T-helper 17 cell (primary cell): ENCODE measurements around the gene MAPKAPK3. TPM values are rescaled to one million over a fixed set of nuclear protein-coding genes. Genes with fewer than 3 reads are reported as not detected.

Source experiments
- ATAC-seq: fragments of 150-1000 bp; cut with Tn5 transposase; 2 replicates; pipeline ENCODE4 v1.10.0; 2021; ENCODE audit warnings: mild to moderate bottlenecking, moderate library complexity
- DNase-seq, 3 donors: peaks; one replicate each; pipeline versions ENCODE4 v3.0.0 to v3.0.0-alpha.2; 2020 to 2021
- H3K9me3 ChIP-seq: one replicate; pipeline ENCODE4 v1.7.0; 2013; ENCODE audit warnings: low read length, mild to moderate bottlenecking; ENCODE audit not compliant: control insufficient read depth, poor library complexity, severe bottlenecking
- H3K27ac Mint-ChIP-seq: one replicate; pipeline ENCODE4 v1.8.0; 2022; ENCODE audit warnings: mild to moderate bottlenecking, moderate library complexity, mixed read lengths
- H3K27me3 Mint-ChIP-seq: one replicate; pipeline ENCODE4 v1.8.0; 2022; ENCODE audit warnings: mixed read lengths
- H3K36me3 Mint-ChIP-seq: one replicate; pipeline ENCODE4 v1.8.0; 2022; ENCODE audit warnings: low read depth, mixed read lengths
- H3K4me1 Mint-ChIP-seq: one replicate; pipeline ENCODE4 v1.8.0; 2022; ENCODE audit warnings: mild to moderate bottlenecking, mixed read lengths
- H3K4me3 Mint-ChIP-seq: one replicate; pipeline ENCODE4 v1.8.0; 2022; ENCODE audit warnings: mild to moderate bottlenecking, moderate library complexity, mixed read lengths
- total RNA-seq, 4 donors: library from RNA in 2 of 4; stranded (reverse) in 2 of 4; gene quantifications; one replicate each; pipeline ENCODE4 v1.2.3 and lab custom pipeline; 2022 to 2026

The MAPKAPK3 gene
- total RNA-seq, 2 donors from 2014 or later, result 44.7 to 49.2 TPM

GRCh38 chr3:50580683-50581458 is 36.1 kb upstream of the MAPKAPK3 start:
- H3K4me1 Mint-ChIP-seq, result peaks cover 37% of the 10 kb centered on the region
- peak; percentile 53 for ATAC-seq
- H3K27ac Mint-ChIP-seq, result no peak overlapping the region
- no peaks in the 10 kb centered on the region for H3K9me3 ChIP-seq
- no peak overlapping the region for H3K4me3 Mint-ChIP-seq
- H3K27me3 Mint-ChIP-seq, result no peaks in the 10 kb centered on the region
- DNase-seq, result no peak
- peaks cover 8% of the 10 kb centered on the region for H3K36me3 Mint-ChIP-seq

GRCh38 chr3:50581459-50581842 is 35.5 kb upstream of the MAPKAPK3 start:
- Mint-ChIP-seq H3K4me1 (peaks cover 32% of the 10 kb centered on the region), H3K36me3 (peaks cover 8% of the 10 kb centered on the region), H3K27ac (peak overlapping the region; percentile 83), H3K27me3 (no peaks in the 10 kb centered on the region), H3K4me3 (no peak overlapping the region)
- no peak for DNase-seq
- no peaks in the 10 kb centered on the region for H3K9me3 ChIP-seq
- no peak for ATAC-seq

- no peak for ATAC-seq
- no peaks in the 10 kb centered on the region for H3K9me3 ChIP-seq
- peaks cover 8% of the 10 kb centered on the region for H3K36me3 Mint-ChIP-seq
- H3K27me3 Mint-ChIP-seq, result no peaks in the 10 kb centered on the region
- H3K4me3 Mint-ChIP-seq, result no peak overlapping the region
- no peak for DNase-seq
- peaks cover 33% of the 10 kb centered on the region for H3K4me1 Mint-ChIP-seq
- H3K27ac Mint-ChIP-seq, result peak overlapping the region; percentile 83
Measured at GRCh38 chr3:50582083-50582482, 34.9 kb upstream of the MAPKAPK3 start.

GRCh38 chr3:50583897-50584296 is 33.1 kb upstream of the MAPKAPK3 start:
- ATAC-seq (no peak), DNase-seq (no peak)
- no peak overlapping the region for H3K4me3 Mint-ChIP-seq
- peaks cover 8% of the 10 kb centered on the region for H3K36me3 Mint-ChIP-seq
- no peaks in the 10 kb centered on the region for H3K27me3 Mint-ChIP-seq
- no peaks in the 10 kb centered on the region for H3K9me3 ChIP-seq
- H3K27ac Mint-ChIP-seq, result peak overlapping the region; percentile 83
- peaks cover 50% of the 10 kb centered on the region for H3K4me1 Mint-ChIP-seq

GRCh38 chr3:50584391-50584790 is 32.6 kb upstream of the MAPKAPK3 start:
- peaks cover 48% of the 10 kb centered on the region for H3K4me1 Mint-ChIP-seq
- ATAC-seq, result no peak

GRCh38 chr3:50585919-50586762 is 30.8 kb upstream of the MAPKAPK3 start:
- no peak for ATAC-seq
- Mint-ChIP-seq H3K4me3 (no peak overlapping the region), H3K36me3 (peaks cover 6% of the 10 kb centered on the region), H3K27ac (peak overlapping the region; percentile 90), H3K27me3 (no peaks in the 10 kb centered on the region), H3K4me1 (peaks cover 52% of the 10 kb centered on the region)
- DNase-seq, result no peak
- H3K9me3 ChIP-seq, result no peaks in the 10 kb centered on the region

More at GRCh38 chr3:50584391-50584790, 32.6 kb upstream of the MAPKAPK3 start:
- no peaks in the 10 kb centered on the region for H3K9me3 ChIP-seq
- no peak for DNase-seq
- H3K36me3 Mint-ChIP-seq, result peaks cover 6% of the 10 kb centered on the region
- peak overlapping the region; percentile 83 for H3K27ac Mint-ChIP-seq
- no peaks in the 10 kb centered on the region for H3K27me3 Mint-ChIP-seq
- no peak overlapping the region for H3K4me3 Mint-ChIP-seq

GRCh38 chr3:50586763-50587070 is 30.2 kb upstream of the MAPKAPK3 start:
- no peaks in the 10 kb centered on the region for H3K9me3 ChIP-seq
- Mint-ChIP-seq H3K4me1 (peaks cover 49% of the 10 kb centered on the region), H3K27me3 (no peaks in the 10 kb centered on the region), H3K27ac (peak overlapping the region; percentile 90), H3K36me3 (peaks cover 6% of the 10 kb centered on the region), H3K4me3 (no peak overlapping the region)
- no peak for DNase-seq
- no peak for ATAC-seq

- peak overlapping the region; percentile 90 for H3K27ac Mint-ChIP-seq
Measured at GRCh38 chr3:50587373-50587772, 29.6 kb upstream of the MAPKAPK3 start.

GRCh38 chr3:50587806-50588758 is 28.9 kb upstream of the MAPKAPK3 start:
- Mint-ChIP-seq H3K4me3 (peak overlapping the region; percentile 57), H3K36me3 (peaks cover 6% of the 10 kb centered on the region), H3K4me1 (peaks cover 53% of the 10 kb centered on the region), H3K27me3 (no peaks in the 10 kb centered on the region), H3K27ac (peak overlapping the region; percentile 90)
- DNase-seq (no peak), ATAC-seq (peak; percentile 38)
- no peaks in the 10 kb centered on the region for H3K9me3 ChIP-seq

More at GRCh38 chr3:50587373-50587772, 29.6 kb upstream of the MAPKAPK3 start:
- H3K36me3 Mint-ChIP-seq, result peaks cover 6% of the 10 kb centered on the region
- H3K4me3 Mint-ChIP-seq, result peak overlapping the region; percentile 53
- ATAC-seq (no peak), DNase-seq (no peak)
- no peaks in the 10 kb centered on the region for H3K9me3 ChIP-seq
- H3K27me3 Mint-ChIP-seq, result no peaks in the 10 kb centered on the region
- peaks cover 49% of the 10 kb centered on the region for H3K4me1 Mint-ChIP-seq

- peaks cover 2% of the 10 kb centered on the region for H3K36me3 Mint-ChIP-seq
- H3K27ac Mint-ChIP-seq, result peak overlapping the region; percentile 90
- H3K4me1 Mint-ChIP-seq, result peaks cover 50% of the 10 kb centered on the region
- no peaks in the 10 kb centered on the region for H3K27me3 Mint-ChIP-seq
- H3K9me3 ChIP-seq, result no peaks in the 10 kb centered on the region
- peak overlapping the region; percentile 57 for H3K4me3 Mint-ChIP-seq
- DNase-seq (no peak), ATAC-seq (no peak)
Measured at GRCh38 chr3:50588759-50589433, 28.1 kb upstream of the MAPKAPK3 start.

GRCh38 chr3:50591196-50591741 is 25.7 kb upstream of the MAPKAPK3 start:
- Mint-ChIP-seq H3K4me1 (peaks cover 51% of the 10 kb centered on the region), H3K36me3 (no peaks in the 10 kb centered on the region), H3K4me3 (peak overlapping the region; percentile 71), H3K27me3 (no peaks in the 10 kb centered on the region), H3K27ac (peak overlapping the region; percentile 91)
- DNase-seq (no peak), ATAC-seq (peak; percentile 32)
- H3K9me3 ChIP-seq, result no peaks in the 10 kb centered on the region

GRCh38 chr3:50592568-50592967 is 24.4 kb upstream of the MAPKAPK3 start:
- no peak for DNase-seq
- H3K9me3 ChIP-seq, result no peaks in the 10 kb centered on the region
- H3K27ac Mint-ChIP-seq, result peak overlapping the region; percentile 91
- no peak for ATAC-seq
- peaks cover 45% of the 10 kb centered on the region for H3K4me1 Mint-ChIP-seq
- peak overlapping the region; percentile 43 for H3K4me3 Mint-ChIP-seq
- H3K27me3 Mint-ChIP-seq, result no peaks in the 10 kb centered on the region
- no peaks in the 10 kb centered on the region for H3K36me3 Mint-ChIP-seq
